Activated CD8-positive, alpha-beta T cell treated with anti-CD3 and anti-CD28 coated beads for 36 hours (primary cell): ENCODE results near the gene LRP1B. TPM values are rescaled to one million over a fixed set of nuclear protein-coding genes. Genes with fewer than 3 reads are reported as not detected.

Experiments used
- ATAC-seq: fragments of 200-7000 bp; cut with Tn5 transposase; one replicate; pipeline ENCODE4 v1.10.0; 2021; ENCODE audit warnings: mild to moderate bottlenecking, moderate library complexity
- CTCF ChIA-PET: fragments of 350-600 bp; sonication (Branson Sonifier 250); formaldehyde crosslinking; loops from one replicate; lab custom pipeline; 2021; ENCODE audit warnings: antibody characterized with exemption; lab: Charles Lee
- POLR2A ChIA-PET: fragments of 350-600 bp; sonication (Branson Sonifier 250); formaldehyde crosslinking; loops from one replicate; lab custom pipeline; 2021; ENCODE audit warnings: antibody characterized with exemption; lab: Charles Lee
- DNase-seq: peaks from one replicate; pipeline ENCODE4 v3.0.0-alpha.2; 2020
- H3K27ac Mint-ChIP-seq: one replicate; pipeline ENCODE4 v1.8.0; 2021; ENCODE audit warnings: mild to moderate bottlenecking, mixed read lengths
- H3K27me3 Mint-ChIP-seq: one replicate; pipeline ENCODE4 v1.8.0; 2021; ENCODE audit warnings: mixed read lengths
- H3K36me3 Mint-ChIP-seq: one replicate; pipeline ENCODE4 v1.8.0; 2021; ENCODE audit warnings: low read depth, mixed read lengths
- H3K4me1 Mint-ChIP-seq: one replicate; pipeline ENCODE4 v1.8.0; 2021; ENCODE audit warnings: low read depth, mixed read lengths
- H3K4me3 Mint-ChIP-seq: one replicate; pipeline ENCODE4 v1.8.0; 2021; ENCODE audit warnings: mild to moderate bottlenecking, moderate library complexity, mixed read lengths
- H3K9me3 Mint-ChIP-seq: one replicate; pipeline ENCODE4 v1.8.0; 2021; ENCODE audit warnings: mixed read lengths
- intact Hi-C: fragments of 100-400 bp; cut with micrococcal nuclease; formaldehyde crosslinking; loops from one replicate; pipeline ENCODE4 v1.10.0; 2022
- total RNA-seq, 2 experiments: library from RNA; stranded (reverse); gene quantifications; one replicate each; pipeline ENCODE4 v1.2.3, GENCODE V29; 2021
- TF ChIP-seq, protein P1 (sequence below): fragments of 200-600 bp; IDR thresholded peaks from one replicate; pipeline ENCODE4 v1.8.0; 2022; ENCODE audit warnings: antibody characterized with exemption, mild to moderate bottlenecking

Gene LRP1B
- total RNA-seq, 2 experiments from 2014 or later: not detected

DNA sequence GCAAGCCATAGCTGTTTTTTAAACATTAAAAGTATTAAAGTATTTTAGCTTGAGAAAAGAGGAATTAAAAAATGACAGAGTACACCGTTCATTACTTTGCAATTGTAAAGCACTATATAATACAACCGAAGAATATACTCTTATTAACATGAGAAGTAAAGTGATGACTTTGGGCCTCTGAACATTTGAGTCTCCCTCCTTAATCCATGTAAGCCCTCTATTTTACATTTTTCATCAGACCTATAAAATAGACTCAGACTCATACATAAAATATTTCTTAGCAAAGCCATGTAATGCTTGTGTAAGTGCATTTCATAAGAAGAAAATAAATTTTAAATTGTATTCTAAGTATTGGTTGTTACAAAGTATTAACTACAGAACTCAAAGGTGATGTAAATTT lies 198.6 kb downstream of the LRP1B start:
- H3K27ac Mint-ChIP-seq: no peak overlapping the region
- intact Hi-C loops: no loop called here
- CTCF ChIA-PET: no interaction called here

DNA sequence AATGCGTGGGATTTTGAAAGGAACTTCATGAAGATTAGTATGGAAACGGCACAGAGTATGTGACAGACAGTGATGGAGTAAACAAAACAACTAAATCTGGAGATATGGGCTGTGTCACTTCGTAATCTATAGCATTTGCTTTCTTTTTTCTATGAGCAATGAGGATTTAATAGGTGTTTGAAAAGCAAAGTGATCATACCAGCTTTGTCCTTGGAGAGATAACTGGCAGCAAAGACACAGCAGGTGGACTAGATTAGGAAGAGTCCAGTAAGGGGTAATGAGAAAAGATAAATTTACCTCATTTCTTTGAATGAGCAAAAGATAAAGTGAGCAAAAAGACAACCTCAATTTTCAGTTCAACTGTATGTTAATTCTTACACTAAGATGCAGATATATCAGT lies 199.0 kb downstream of the LRP1B start:
- no peak for ATAC-seq
- intact Hi-C loops: no loop called here
- H3K4me1 Mint-ChIP-seq: no peaks in the 10 kb centered on the region
- ChIA-PET CTCF (interaction anchor here (0.8 kb wide), 1 partner anchor 32 kb away, joined by 3 read pairs; no protein-coding TSS in a partner anchor), POLR2A (no interaction called here)
- no peak overlapping the region for H3K27ac Mint-ChIP-seq
- no peaks in the 10 kb centered on the region for H3K36me3 Mint-ChIP-seq
- no peak overlapping the region for H3K4me3 Mint-ChIP-seq
- peaks cover 11% of the 10 kb centered on the region for H3K9me3 Mint-ChIP-seq
- no peak for DNase-seq
- TF ChIP-seq, protein P1, sequence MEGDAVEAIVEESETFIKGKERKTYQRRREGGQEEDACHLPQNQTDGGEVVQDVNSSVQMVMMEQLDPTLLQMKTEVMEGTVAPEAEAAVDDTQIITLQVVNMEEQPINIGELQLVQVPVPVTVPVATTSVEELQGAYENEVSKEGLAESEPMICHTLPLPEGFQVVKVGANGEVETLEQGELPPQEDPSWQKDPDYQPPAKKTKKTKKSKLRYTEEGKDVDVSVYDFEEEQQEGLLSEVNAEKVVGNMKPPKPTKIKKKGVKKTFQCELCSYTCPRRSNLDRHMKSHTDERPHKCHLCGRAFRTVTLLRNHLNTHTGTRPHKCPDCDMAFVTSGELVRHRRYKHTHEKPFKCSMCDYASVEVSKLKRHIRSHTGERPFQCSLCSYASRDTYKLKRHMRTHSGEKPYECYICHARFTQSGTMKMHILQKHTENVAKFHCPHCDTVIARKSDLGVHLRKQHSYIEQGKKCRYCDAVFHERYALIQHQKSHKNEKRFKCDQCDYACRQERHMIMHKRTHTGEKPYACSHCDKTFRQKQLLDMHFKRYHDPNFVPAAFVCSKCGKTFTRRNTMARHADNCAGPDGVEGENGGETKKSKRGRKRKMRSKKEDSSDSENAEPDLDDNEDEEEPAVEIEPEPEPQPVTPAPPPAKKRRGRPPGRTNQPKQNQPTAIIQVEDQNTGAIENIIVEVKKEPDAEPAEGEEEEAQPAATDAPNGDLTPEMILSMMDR: no peak
- no peaks in the 10 kb centered on the region for H3K27me3 Mint-ChIP-seq

More for the DNA sequence above, 198.6 kb downstream of the LRP1B start:
- DNase-seq (no peak), ATAC-seq (no peak)
- TF ChIP-seq, protein P1: no peak
- no peaks in the 10 kb centered on the region for H3K4me1 Mint-ChIP-seq
- no peak overlapping the region for H3K4me3 Mint-ChIP-seq
- no peaks in the 10 kb centered on the region for H3K27me3 Mint-ChIP-seq
- H3K9me3 Mint-ChIP-seq: peaks cover 11% of the 10 kb centered on the region
- no peaks in the 10 kb centered on the region for H3K36me3 Mint-ChIP-seq
- POLR2A ChIA-PET: no interaction called here

DNA sequence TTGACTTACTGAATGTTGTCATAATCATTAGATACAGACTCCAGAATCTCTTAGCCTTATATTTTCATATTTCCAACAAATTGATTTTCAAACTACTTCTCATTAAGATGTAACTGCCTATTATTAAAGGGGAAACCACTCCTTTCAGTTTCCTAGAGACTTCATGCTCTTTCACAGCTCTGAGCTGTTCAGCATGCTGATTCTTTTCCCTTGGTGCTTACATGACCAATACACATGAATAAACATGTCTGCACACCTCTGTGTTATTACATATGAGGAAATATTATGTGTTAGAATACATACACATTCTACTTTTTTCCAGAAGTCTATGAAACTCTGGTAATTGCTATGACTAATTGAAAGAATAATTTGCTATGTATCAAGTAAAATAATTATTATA lies 200.0 kb downstream of the LRP1B start:
- Mint-ChIP-seq H3K36me3 (no peaks in the 10 kb centered on the region), H3K4me1 (no peaks in the 10 kb centered on the region), H3K9me3 (peaks cover 11% of the 10 kb centered on the region), H3K27ac (no peak overlapping the region), H3K27me3 (no peaks in the 10 kb centered on the region), H3K4me3 (no peak overlapping the region)
- no peak for DNase-seq
- intact Hi-C loops: no loop called here
- ChIA-PET POLR2A (no interaction called here), CTCF (no interaction called here)
- TF ChIP-seq, protein P1: no peak
- no peak for ATAC-seq

DNA sequence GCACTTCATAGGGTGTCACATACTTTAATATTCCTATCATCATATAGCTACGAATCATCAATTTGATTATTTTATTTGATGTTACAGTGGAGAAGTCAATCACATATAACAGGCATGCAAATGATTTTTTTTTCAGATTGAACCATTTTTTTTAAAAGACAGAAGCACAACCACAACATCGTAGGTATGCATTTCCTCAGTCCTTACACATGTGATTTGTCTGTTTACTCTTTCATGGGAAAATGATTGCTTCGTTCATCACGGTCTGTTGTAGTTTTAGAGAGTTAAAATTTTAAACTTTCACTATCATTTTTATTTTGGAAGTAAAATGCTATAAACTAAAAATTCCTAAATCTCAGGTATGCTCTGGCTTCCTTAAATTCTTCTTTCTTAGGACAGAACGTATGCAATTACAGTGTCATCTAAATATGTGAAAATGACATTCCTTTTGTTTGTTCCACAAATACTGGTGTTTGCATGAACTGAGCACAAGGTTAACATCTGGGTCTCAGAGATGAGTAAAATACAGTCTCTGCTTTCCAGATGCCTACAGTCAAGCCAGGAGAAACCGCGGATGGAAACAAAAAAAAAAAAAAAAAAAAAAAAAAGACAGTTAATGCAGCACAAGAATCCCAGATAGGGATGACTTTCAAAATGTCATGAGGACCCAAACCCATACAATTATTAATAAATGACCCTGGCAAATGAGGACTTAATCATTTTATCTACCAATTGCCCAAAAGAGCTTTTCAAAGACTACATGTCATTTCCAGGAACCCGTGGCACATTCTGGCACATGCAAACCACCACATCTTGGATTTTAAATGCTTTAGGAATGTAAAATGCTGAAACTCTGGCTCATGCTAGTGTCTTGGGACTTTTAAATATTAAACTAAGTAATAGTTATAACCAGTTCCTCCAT lies 201.2 kb downstream of the LRP1B start:
- TF ChIP-seq, protein P1: no peak
- intact Hi-C loops: no loop called here
- Mint-ChIP-seq H3K4me3 (no peak overlapping the region), H3K4me1 (no peaks in the 10 kb centered on the region), H3K27ac (no peak overlapping the region), H3K9me3 (peaks cover 6% of the 10 kb centered on the region), H3K36me3 (no peaks in the 10 kb centered on the region), H3K27me3 (no peaks in the 10 kb centered on the region)
- POLR2A ChIA-PET: interaction anchor here (0.6 kb wide), 1 partner anchor 13 kb away, joined by 3 read pairs; no protein-coding TSS in a partner anchor
- CTCF ChIA-PET: interaction anchor here (0.7 kb wide), 1 partner anchor 46 kb away, joined by 3 read pairs; no protein-coding TSS in a partner anchor
- ATAC-seq (no peak), DNase-seq (no peak)

DNA sequence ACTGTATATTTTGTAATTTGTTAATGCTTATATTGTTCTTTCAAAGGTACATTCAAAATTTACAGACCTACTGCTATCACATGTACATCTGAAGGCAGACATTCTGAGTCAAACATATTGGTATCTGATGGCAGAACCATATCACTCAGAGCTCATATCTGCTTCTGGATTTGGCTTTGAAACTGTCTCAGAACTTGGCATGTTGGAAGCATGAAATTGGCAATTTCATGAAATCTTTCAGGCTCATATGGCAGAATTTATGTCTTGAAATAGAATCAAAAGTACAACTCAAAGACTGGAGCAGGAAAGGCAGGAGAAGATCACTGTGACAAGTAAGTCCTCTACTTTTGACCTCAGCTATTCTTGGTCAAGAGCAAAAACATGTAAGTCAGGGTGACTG lies 202.3 kb downstream of the LRP1B start:
- ChIA-PET POLR2A (no interaction called here), CTCF (no interaction called here)
- no peaks in the 10 kb centered on the region for H3K27me3 Mint-ChIP-seq
- no peak overlapping the region for H3K4me3 Mint-ChIP-seq
- TF ChIP-seq, protein P1: no peak
- no peak for DNase-seq
- no peaks in the 10 kb centered on the region for H3K36me3 Mint-ChIP-seq
- H3K4me1 Mint-ChIP-seq: no peaks in the 10 kb centered on the region
- no peak overlapping the region for H3K27ac Mint-ChIP-seq
- peaks cover 6% of the 10 kb centered on the region for H3K9me3 Mint-ChIP-seq
- intact Hi-C loops: no loop called here
- no peak for ATAC-seq
